HG02588 (cell line): ENCODE data around the gene CFAP97.
"Not testable (repeated sequence)": the region's sequence is repeated elsewhere in the genome, so short reads cannot be mapped to it uniquely, and the experiment has no call there.

ENCODE experiments used
- ATAC-seq: cut with Tn5 transposase; IDR thresholded peaks from one replicate; pipeline ENCODE4 v1.9.1; 2021; ENCODE audit warnings: mild to moderate bottlenecking, moderate library complexity; ENCODE audit not compliant: unreplicated experiment

The CFAP97 gene

DNA sequence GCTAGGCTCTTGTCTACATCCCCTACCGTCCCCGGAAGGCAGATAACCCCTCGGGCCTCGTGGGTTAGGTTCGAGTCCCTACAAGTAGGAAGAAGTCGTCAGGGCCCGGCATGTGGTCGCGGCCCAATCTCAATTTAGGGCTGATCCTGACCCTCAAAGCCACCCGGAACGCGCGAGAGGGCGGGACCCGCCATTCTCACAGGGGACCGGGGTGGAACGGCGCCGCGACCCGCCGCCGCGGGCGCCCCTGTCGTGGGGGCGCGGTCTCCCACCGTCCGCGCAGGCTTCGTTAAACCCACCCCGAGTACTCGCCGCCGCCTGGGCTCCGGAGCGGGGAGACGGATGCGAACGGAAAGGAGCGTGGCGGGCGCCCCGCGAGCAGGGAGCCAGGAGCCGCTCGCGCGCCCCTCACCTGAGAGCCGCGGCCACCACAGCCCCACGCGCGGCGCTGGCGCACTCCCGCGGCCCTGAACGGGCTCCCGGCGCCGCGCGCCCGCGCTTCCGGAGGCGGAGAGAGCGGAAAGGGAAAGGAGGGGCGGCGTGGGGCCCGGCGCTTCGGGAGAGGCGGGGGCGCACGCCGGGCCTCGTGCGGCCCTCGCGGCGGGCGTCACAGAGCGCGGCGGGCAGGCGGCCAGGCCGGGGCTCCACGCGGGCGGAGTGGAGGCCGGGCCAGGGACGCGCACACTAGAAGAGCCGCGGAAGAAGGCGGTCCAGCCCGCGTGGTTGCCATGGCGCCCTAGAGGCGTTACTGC is at the start of gene CFAP97:
Gene CFAP97 (minus strand): TSS at position 515 of the 752 bp plus-strand sequence. CDS start 12,804 bp downstream, outside the sequence.
- peak; percentile 86 for ATAC-seq

DNA sequence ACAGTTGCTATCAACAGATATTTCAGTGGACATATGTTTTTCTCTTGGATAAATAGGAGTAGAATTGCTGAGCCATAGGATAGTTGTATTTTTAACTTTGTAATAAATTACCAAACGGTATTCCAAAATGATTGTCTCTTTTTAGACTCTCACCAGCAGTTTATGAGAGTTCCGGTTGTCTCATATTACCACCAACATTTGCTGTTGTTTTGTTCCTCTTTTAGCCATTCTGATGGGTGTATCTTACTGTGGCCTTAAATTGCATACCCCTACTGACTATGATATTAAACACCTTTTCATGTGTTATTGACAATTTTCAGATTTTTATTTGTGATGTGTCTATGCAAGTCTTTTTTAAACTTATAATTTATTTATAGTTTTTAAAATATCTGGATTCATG is 45.3 kb upstream of the CFAP97 start:
- no peak for ATAC-seq

DNA sequence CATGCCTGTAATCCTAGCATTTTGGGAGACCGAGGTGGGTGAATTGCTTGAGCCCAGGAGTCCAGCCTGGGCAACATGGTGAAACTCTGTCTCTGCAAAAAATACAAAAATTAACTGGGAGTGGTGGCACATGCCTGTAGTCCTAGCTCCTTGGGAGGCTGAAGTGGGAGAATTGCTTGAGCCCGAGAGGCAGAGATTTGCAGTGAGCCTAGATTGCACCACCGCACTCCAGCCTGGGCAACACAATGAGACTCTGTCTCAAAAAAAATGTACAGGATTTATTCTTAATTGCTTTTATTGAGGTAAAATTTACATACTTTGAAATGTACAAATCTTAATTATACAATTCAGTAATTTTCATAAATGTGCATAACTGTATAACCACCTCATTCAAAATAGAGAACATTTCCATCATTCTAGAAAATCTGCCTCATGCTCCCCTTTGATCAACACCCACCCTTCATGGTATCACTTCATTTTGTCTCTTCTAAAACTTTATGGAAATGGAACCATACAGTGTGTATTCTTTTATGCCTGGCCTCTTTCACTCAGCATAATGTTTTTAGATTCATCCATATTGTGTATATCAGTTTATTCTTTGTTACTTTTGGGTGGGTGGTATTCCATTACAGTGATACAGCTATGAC is 44.7 kb upstream of the CFAP97 start:
- no peak for ATAC-seq

DNA sequence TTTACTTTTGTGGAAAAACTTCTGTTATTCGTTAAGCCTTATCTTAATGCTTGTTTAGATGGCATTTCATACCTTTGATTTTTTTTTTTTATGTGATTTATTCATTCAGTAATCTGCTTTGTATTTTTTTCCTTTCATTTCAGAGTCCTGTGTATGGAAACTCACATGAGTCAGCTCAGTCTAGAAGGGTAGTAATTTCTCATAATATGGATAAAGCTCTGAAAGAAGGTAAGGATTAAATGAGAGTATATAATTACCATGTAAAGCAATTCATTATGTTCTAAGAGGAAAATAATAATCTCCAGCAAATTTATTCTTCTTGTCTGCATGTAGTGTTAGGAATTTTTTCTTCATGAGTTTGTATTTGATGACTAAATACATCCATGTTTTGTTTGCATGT is 43.4 kb upstream of the CFAP97 start:
- no peak for ATAC-seq

DNA sequence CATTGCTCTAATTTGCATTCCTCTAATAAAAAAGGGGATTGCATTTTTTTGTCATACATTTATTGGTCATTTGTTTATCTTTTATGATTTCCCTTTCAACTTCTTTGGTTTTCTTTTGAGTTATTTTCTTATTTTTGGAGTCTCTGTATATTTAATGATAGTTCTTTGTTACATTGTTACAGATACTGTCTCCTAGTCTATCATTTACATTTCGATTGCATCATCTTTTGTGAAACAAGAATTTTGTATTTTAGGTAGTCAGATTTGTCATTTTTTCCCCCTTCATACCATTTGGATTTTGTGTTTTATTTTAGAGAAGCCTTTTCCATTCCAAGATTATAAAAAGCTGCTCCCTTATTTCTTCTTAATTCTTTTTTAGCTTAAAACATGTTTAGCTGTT is 42.7 kb upstream of the CFAP97 start:
- ATAC-seq = no peak

DNA sequence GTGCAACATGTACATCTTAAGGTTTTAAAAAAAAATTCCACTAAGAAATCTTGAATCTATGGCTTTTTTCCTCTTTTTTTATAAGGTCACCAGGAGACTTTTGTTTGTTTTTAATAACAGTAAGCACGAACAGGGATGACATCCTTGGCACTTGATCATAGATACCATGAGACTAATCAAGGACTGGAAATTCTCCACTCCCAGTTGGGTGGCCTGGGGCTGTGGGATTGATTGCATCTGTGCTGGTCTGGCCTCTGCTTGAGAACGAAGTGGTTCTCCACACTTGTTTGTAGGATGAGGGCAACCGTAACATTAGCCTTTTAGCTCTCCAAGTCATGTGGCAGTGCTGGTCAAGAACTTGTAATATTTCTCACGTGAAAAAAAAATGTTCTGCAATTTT is 41.0 kb upstream of the CFAP97 start:
- no peak for ATAC-seq

DNA sequence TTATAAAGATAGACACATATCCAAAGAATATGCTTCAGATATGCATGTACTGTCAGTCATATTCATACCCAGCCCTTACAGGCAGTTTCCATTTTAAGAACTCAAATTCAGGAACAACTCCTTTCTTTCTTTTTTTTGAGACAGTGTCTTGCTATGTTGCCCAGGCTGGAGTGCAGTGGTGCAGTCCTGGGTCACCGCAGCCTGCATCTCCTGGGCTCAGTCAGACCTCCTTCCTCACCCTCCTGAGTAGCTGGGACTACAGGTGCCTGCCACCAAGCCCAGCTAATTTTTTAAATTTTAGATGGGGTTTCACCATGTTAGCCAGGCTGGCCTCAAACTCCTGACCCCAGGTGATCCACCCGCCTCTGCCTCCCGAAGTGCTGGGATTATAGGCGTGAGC is 40.1 kb upstream of the CFAP97 start:
- ATAC-seq = no peak

DNA sequence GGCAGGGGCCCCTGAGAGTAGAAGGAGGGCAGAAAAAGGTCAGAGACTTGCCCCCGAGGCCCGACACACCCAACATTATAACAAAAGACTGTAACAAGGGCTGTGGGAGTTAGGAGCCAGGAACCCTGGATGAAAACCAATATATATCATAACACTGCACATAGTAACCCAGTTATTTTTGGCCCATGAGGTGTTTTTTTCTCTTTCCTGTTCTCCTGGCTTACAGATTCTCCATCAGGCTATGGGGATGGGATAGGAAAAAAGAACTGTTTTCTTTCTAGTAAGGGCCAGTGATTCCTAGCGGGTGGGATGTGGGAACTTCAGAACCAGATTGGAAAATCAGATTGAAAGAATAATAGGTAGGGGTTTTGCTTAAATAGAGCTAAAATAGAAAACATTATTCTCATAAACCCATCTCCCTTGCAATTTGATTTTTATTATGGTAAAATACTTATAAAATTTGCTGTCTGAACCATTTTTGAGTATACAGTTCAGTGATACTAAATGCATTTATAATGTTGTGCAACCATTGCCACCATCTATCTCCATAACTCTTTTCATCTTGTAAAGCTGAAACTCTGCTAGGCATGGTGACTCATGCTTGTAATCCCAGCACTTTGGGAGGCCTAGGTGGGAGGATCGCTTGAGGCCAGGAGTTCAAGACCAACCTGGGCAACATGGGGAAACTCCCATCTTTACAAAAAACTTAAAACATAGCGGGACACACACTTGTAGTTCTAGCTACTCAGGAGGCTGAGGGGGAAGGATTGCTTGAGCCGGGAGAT is 39.1 kb upstream of the CFAP97 start:
- ATAC-seq = no peak

DNA sequence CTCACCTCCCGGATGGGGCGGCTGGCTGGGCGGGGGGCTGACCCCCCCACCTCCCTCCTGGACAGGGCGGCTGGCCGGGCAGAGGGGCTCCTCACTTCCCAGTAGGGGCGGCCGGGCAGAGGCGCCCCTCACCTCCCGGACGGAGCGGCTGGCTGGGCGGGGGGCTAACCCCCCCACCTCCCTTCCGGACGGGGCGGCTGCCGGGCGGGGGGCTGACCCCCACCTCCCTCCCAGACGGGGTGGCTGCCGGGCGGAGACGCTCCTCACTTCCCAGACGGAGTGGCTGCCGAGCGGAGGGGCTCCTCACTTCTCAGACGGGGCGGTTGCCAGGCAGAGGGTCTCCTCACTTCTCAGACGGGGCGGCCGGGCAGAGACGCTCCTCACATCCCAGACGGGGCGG is 36.7 kb upstream of the CFAP97 start:
- not testable (repeated sequence) for ATAC-seq

DNA sequence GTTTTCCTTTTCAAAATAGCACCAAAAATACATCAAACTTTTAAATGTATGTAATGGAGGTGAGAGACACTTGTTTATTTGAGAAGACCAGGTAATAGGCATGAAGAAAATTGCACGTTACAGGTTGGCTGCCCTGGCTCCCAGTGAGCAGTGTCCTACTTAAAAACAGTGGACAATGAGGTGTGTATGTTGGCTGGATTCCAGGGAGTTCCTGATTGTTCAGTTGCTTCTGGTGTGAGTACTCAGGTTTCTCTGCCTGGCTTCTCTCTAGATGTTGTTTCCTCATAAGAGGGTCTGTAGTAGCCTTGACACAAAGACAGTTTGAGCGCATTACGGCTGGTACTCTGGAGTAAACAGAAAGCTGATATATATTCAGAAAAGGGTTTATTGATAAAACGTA is 35.0 kb upstream of the CFAP97 start:
- ATAC-seq = no peak

DNA sequence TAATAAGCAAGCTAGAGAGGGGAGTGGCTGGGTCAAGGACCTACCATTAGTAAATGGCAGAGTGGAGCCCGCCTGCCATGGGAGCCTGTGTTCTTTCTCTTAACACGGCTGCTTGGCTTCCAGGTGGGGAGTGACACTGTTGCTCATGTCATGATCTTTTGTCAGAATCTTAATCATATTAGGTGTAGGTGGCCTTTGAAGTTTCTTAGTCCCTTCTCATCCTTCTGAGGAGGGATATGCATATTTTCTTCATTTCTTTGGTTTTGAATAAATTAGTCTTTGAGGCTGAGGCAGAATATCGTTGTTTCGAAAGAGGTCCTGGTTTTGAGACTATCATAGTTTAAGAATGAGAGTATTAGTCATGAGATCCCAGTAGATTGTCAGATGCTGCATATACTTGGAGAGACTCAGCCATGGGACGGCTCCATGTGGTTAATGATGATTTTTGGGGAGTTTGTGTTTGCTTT is 34.4 kb upstream of the CFAP97 start:
- no peak for ATAC-seq

DNA sequence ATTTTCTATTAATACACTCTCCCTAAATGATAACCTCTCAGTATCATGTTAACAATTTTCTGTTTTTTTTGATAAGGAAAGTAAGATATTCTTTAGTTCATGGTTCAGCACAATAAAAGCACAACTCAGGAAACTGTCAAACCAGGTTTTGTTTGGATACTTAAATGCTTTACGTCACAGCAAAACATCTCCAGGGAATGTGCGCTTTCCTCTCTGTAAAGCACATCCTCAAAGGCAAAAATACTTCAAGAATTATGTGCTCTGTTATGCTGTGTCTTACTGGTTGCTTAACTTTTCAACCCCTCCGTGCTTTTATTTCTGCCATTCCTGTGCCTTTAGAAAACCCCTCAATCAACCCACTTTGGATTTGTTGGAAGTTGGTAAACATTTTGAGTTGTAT is 33.4 kb upstream of the CFAP97 start:
- no peak for ATAC-seq

DNA sequence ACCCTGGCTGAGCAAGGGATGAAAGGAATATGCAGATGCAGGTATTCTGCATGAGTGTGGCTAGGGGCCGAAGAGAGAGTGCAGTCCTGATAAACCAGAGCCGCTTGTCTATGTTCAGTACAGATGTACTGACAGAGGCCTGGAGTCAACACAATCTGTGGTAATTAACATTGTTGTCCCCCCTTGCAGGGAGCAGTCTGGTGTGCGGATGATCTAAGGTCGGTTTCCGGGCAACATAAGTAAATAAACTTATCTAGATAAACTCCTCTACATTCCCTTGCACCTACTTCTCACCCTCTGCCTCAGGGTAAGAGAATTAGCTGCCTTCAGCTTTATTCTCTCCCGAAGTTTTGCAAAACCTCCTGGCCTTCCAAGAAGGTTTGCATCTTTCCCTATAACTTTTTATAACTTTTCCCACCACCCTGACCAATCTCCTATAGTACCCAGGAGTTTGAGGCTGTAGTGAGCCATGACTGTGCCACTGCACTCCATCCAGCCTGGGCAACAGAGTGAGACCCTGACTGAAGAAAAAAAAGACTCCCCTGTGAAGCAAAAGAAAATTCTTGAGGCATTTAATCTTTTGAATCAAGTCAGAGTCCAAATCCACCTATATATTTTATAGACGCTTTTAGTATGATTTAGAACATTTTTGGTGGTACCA is 32.2 kb upstream of the CFAP97 start:
- no peak for ATAC-seq

DNA sequence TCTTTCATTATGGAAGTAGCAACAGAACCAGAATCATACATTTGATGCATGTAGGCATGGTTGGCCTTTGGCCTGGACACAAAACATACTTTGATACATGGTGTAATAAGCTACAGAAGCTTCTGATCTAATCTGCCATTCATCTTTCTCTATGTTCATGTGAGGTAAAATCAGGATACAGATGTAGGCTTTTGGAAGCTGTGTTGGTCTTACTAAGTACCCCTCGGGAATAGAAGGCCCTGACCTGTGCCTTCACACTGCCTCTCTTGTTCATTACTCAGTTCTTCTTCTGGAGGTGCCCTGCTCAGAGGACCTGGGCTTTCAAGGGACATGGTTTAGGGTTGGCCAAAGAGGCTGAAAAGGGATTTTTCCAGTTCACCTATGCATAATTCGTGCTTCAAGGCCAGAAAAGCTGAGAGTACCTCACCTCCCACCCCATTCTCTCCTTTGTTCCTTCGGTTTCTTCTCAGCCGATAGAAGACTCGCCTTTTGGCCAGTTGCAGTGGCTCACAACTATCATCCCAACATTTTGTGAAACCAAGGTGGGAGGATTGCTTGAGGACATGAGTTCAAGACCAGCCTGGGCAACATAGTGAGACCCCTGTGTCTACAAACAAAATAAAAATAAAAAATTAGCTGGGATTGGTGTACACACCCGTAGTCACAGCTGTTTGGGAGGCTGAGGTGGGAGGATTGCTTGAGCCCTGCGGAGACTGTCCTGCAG is 31.5 kb upstream of the CFAP97 start:
- ATAC-seq = no peak

DNA sequence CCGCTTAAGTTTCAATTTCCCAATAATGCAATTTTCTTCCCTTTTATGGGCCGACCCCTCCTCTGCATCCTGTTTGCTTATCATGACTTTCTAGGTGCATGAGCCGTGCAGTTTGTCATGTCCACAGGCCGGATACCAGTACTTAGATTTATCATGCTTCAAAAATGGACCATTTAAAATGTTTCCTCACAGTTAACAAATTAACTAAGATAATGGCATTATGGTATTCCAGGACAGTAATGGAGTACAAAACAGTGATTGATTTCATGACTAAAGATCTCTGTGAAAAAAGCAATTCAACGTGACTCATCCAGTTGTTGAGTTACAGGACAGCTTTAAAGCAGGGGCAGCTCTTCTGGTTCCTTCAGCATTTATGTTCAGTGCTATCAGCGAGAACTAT is 28.6 kb upstream of the CFAP97 start:
- ATAC-seq = no peak

DNA sequence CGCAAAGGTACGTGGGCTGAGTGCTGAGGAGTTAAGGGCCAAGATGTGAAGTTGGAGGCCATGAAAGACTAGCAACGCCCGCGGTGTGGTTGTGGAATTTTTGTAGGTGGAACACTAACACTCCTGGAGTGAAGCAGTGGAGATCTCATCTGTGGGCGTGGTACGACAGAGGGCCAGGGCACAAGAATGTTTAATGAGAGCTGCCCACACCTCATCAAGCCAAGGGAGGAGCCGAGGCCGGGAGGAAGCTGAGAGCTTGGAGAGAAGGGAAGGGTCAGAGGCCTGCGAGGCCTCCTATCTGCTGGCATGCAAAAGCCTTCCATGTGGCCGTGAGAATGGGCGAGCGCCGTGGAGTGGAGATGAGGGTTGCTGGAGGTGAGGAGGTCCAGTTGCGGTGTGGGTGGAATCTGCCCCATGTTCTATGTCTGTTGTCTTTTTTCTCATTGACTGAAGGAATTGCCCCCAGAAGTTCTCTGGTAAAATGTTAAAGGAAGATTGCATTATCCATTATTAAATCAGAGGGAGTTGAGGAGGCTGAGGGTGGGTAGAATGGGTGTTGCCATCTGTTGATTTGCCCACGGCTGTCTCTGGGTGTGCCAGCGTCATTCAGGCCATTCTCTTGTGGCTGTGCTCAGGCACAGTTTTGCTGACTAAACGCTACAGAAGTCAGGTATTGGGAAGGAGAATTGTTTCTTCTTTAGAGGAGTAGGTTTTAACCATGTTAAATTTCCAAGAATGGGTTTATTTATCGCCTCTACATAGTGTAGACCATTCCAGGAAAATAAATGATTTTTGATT is 25.4 kb upstream of the CFAP97 start:
- no peak for ATAC-seq

DNA sequence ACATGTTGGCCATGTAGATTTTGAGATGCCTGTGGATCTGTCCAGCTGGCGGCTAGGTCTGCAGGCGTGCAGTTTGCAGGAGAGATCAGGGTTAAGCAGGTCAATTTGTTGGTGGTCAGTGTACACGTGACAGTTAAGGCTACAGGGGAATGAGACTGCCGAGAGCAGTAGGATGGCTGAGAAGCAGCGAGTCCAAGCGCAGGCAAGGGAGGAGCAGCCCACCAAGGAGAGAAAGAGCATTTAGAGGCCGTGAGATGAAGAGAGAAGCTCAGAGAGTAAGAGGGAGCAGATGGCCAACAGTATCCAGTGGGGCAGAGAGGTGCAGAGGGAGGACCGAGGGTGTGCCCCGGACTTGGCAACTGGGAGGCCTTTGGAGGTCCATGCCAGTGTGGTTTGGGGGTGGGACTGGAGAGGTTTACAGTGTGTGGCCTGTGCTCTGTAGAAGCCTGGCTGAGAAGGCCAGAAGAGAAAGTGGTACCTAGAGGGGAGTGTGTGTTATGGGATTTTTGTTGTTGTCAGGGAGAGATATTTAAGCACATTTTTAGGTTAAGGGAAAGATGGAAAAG is 24.0 kb upstream of the CFAP97 start:
- ATAC-seq = no peak

DNA sequence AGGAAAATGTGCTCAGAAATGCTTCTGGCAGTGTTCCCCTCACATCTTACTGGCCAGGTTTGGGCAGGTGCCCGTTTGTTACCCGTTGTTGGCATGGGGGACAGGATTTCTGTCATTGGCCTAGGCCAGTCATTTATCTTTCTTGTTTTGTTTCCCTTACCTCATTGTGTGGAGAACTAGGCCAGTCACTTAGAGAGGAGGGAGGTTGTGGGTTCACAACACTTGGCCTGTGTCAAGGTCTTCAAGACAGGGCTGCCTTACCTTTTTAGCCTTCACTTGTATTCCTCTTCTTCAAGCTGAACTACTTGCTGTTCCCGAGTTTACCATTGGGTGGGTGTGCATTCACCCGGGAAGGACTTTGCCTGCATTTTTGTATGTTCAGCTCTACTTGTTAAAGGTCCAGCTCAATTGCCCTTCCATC is 23.3 kb upstream of the CFAP97 start:
- ATAC-seq = no peak

DNA sequence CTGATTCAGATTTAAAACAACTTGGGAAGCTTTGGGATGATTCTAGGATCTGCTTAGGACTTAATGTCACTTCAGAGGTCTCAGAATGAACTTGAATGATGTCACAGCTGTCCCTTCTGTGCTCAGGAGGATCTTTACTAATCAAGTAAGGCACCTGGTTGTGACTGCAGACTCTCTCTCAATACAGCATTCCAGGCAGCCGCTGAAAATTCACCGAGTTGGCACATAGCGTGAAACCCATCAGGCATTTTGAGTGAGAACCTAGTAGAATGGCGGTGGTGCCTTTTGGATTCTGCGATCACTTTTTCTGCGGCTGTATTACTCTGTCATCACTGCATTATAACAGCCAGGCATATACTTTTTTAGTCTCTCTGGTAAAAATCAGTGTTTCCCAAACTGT is 22.1 kb upstream of the CFAP97 start:
- ATAC-seq = no peak
